HepG2 (cell line): ENCODE measurements around the gene SIMC1.
"Not testable (repeated sequence)": the region's sequence is repeated elsewhere in the genome, so short reads cannot be mapped to it uniquely, and the experiment has no call there.

ENCODE experiments used
- ELF4 ChIP-seq: sonication (generic); formaldehyde crosslinking; IDR thresholded peaks from 2 replicates; pipeline ENCODE4 v1.5.0; 2020; ENCODE audit warnings: missing genetic modification reagents, mild to moderate bottlenecking, moderate library complexity, borderline replicate concordance
- HNRNPH1 ChIP-seq: fragments of 200-400 bp; formaldehyde crosslinking; optimal IDR thresholded peaks from 2 replicates; pipeline ENCODE3; 2017; ENCODE audit warnings: mild to moderate bottlenecking, low read depth, low read length
- MEF2D ChIP-seq: sonication (generic); formaldehyde crosslinking; IDR thresholded peaks from 2 replicates; pipeline ENCODE4 v1.5.1; 2020; ENCODE audit warnings: mild to moderate bottlenecking, missing genetic modification reagents
- PAX8 ChIP-seq: sonication (generic); formaldehyde crosslinking; IDR thresholded peaks from 2 replicates; pipeline ENCODE4 v1.8.0; 2022; ENCODE audit warnings: mild to moderate bottlenecking, missing genetic modification reagents, borderline replicate concordance
- SMARCE1 ChIP-seq: fragments of 450-650 bp; IDR thresholded peaks from 2 replicates; pipeline ENCODE4 v1.6.1; 2017; ENCODE audit warnings: borderline replicate concordance
- SRSF1 ChIP-seq: fragments of 200-400 bp; formaldehyde crosslinking; optimal IDR thresholded peaks from 2 replicates; pipeline ENCODE3; 2017; ENCODE audit warnings: mild to moderate bottlenecking, low read depth, low read length, moderate library complexity
- ZBTB21 ChIP-seq: sonication (generic); formaldehyde crosslinking; IDR thresholded peaks from 2 replicates; pipeline ENCODE4 v1.4.0; 2020; ENCODE audit warnings: missing genetic modification reagents
- ZC3H4 ChIP-seq: sonication (generic); formaldehyde crosslinking; IDR thresholded peaks from 2 replicates; pipeline ENCODE4 v1.4.0; 2020; ENCODE audit warnings: missing genetic modification reagents, borderline replicate concordance
- ZNF431 ChIP-seq: sonication (generic); formaldehyde crosslinking; IDR thresholded peaks from 2 replicates; pipeline ENCODE4 v1.9.0; 2022; ENCODE audit warnings: missing genetic modification reagents, low read depth, mild to moderate bottlenecking, borderline replicate concordance
- ZNF660 ChIP-seq: sonication (generic); formaldehyde crosslinking; IDR thresholded peaks from 2 replicates; pipeline ENCODE4 v1.5.1; 2020; ENCODE audit warnings: mild to moderate bottlenecking, low read depth, missing genetic modification reagents, borderline replicate concordance
- TF ChIP-seq, protein P1 (sequence below): sonication (generic); formaldehyde crosslinking; IDR thresholded peaks from 2 replicates; pipeline ENCODE4 v1.5.0; 2020; ENCODE audit warnings: missing genetic modification reagents, mild to moderate bottlenecking, borderline replicate concordance
- TF ChIP-seq, protein P2 (sequence below): sonication (generic); formaldehyde crosslinking; IDR thresholded peaks from 2 replicates; pipeline ENCODE4 v1.5.0; 2020; ENCODE audit warnings: mild to moderate bottlenecking, missing genetic modification reagents, moderate library complexity
- TF ChIP-seq, protein P3 (sequence below): sonication (generic); formaldehyde crosslinking; IDR thresholded peaks from 2 replicates; pipeline ENCODE4 v1.4.0; 2020; ENCODE audit warnings: missing genetic modification reagents

DNA sequence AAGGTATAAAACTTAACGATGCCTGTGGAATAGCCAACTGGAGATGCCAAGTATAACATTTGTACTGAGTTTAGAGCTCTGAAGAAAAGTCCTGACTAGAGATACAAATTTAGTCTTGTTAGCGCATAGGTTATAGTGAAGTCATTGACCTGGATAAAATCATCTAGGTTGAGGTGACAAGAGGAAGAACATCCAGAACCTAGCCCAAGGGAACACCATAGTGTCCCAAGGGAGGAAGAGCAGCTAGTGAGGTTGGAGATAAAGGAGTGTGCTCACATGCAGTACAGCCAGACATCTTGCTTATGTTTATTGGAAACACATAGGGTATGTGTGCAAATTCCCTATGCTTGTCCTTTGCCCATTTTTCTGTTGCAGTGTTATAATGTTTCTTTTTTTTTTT is 6.1 kb downstream of the SIMC1 start:
- not testable (repeated sequence) for TF ChIP-seq ZNF431 (CRISPR knock-in tag); ZNF660 (CRISPR knock-in tag); MEF2D (CRISPR knock-in tag); ZBTB21; SMARCE1; ELF4 (CRISPR knock-in tag); SRSF1; ZC3H4 (CRISPR knock-in tag); HNRNPH1; PAX8
- TF ChIP-seq, protein P1, sequence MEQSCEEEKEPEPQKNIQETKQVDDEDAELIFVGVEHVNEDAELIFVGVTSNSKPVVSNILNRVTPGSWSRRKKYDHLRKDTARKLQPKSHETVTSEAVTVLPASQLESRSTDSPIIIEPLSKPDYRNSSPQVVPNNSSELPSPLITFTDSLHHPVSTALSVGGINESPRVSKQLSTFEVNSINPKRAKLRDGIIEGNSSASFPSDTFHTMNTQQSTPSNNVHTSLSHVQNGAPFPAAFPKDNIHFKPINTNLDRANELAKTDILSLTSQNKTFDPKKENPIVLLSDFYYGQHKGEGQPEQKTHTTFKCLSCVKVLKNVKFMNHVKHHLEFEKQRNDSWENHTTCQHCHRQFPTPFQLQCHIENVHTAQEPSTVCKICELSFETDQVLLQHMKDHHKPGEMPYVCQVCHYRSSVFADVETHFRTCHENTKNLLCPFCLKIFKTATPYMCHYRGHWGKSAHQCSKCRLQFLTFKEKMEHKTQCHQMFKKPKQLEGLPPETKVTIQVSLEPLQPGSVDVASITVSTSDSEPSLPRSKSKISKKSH (CRISPR knock-in tag), result not testable (repeated sequence)
- TF ChIP-seq, protein P2, sequence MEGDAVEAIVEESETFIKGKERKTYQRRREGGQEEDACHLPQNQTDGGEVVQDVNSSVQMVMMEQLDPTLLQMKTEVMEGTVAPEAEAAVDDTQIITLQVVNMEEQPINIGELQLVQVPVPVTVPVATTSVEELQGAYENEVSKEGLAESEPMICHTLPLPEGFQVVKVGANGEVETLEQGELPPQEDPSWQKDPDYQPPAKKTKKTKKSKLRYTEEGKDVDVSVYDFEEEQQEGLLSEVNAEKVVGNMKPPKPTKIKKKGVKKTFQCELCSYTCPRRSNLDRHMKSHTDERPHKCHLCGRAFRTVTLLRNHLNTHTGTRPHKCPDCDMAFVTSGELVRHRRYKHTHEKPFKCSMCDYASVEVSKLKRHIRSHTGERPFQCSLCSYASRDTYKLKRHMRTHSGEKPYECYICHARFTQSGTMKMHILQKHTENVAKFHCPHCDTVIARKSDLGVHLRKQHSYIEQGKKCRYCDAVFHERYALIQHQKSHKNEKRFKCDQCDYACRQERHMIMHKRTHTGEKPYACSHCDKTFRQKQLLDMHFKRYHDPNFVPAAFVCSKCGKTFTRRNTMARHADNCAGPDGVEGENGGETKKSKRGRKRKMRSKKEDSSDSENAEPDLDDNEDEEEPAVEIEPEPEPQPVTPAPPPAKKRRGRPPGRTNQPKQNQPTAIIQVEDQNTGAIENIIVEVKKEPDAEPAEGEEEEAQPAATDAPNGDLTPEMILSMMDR (CRISPR knock-in tag), result not testable (repeated sequence)
- TF ChIP-seq, protein P3, sequence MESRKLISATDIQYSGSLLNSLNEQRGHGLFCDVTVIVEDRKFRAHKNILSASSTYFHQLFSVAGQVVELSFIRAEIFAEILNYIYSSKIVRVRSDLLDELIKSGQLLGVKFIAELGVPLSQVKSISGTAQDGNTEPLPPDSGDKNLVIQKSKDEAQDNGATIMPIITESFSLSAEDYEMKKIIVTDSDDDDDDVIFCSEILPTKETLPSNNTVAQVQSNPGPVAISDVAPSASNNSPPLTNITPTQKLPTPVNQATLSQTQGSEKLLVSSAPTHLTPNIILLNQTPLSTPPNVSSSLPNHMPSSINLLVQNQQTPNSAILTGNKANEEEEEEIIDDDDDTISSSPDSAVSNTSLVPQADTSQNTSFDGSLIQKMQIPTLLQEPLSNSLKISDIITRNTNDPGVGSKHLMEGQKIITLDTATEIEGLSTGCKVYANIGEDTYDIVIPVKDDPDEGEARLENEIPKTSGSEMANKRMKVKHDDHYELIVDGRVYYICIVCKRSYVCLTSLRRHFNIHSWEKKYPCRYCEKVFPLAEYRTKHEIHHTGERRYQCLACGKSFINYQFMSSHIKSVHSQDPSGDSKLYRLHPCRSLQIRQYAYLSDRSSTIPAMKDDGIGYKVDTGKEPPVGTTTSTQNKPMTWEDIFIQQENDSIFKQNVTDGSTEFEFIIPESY (CRISPR knock-in tag), result not testable (repeated sequence)
